WTC11 (cell line): ENCODE measurements around the gene NUMA1. TPM values are rescaled to one million over a fixed set of nuclear protein-coding genes. Genes with fewer than 3 reads are reported as not detected.

Source experiments
- ATAC-seq: fragments of 200-7000 bp; cut with Tn5 transposase; 2 replicates; pipeline ENCODE4 v1.10.0; 2021; ENCODE audit warnings: mild to moderate bottlenecking, moderate library complexity
- CTCF ChIA-PET: fragments of 300-600 bp; sonication (Branson Sonifier 250); formaldehyde crosslinking; loops from one replicate; lab custom pipeline; 2021; ENCODE audit warnings: antibody characterized with exemption; lab: Charles Lee
- POLR2A ChIA-PET: fragments of 350-600 bp; sonication (Branson Sonifier 250); formaldehyde crosslinking; loops from one replicate; lab custom pipeline; 2021; ENCODE audit warnings: antibody characterized with exemption; lab: Charles Lee
- DNase-seq: peaks from one replicate; pipeline ENCODE4 v3.0.0; 2021; ENCODE audit warnings: low spot score
- H3K27ac Mint-ChIP-seq: 2 replicates; pipeline ENCODE4 v1.8.0; 2021; ENCODE audit warnings: mixed read lengths
- H3K27me3 Mint-ChIP-seq: 2 replicates; pipeline ENCODE4 v1.8.0; 2021; ENCODE audit warnings: low read depth, mild to moderate bottlenecking, moderate library complexity, mixed read lengths
- H3K36me3 Mint-ChIP-seq: 2 replicates; pipeline ENCODE4 v1.8.0; 2021; ENCODE audit warnings: mixed read lengths
- H3K4me1 Mint-ChIP-seq: 2 replicates; pipeline ENCODE4 v1.8.0; 2022; ENCODE audit warnings: mixed read lengths
- H3K4me3 Mint-ChIP-seq: 2 replicates; pipeline ENCODE4 v1.8.0; 2021; ENCODE audit warnings: mild to moderate bottlenecking, moderate library complexity, mixed read lengths
- H3K9me3 Mint-ChIP-seq: 2 replicates; pipeline ENCODE4 v1.8.0; 2021; ENCODE audit warnings: mixed read lengths
- ATF2 ChIP-seq: sonication (generic); formaldehyde crosslinking; IDR thresholded peaks from 2 replicates; pipeline ENCODE4 v1.8.1; 2022; ENCODE audit warnings: low read depth, missing genetic modification reagents, borderline replicate concordance
- CDX4 ChIP-seq: fragments of 250-450 bp; sonication (Bioruptor Pico); IDR thresholded peaks from 2 replicates; pipeline ENCODE4 v1.9.0; 2021; ENCODE audit warnings: moderate library complexity, mild to moderate bottlenecking, inconsistent platforms, borderline replicate concordance
- NFYB ChIP-seq: sonication (generic); formaldehyde crosslinking; conservative IDR thresholded peaks from 2 replicates; pipeline ENCODE4 v1.8.0; 2022; ENCODE audit warnings: low read depth, missing genetic modification reagents
- RORB ChIP-seq: fragments of 250-450 bp; sonication (Bioruptor Pico); IDR thresholded peaks from 2 replicates; pipeline ENCODE4 v1.9.0; 2021; ENCODE audit warnings: mild to moderate bottlenecking
- SOX15 ChIP-seq: fragments of 250-450 bp; sonication (Bioruptor Pico); IDR thresholded peaks from 2 replicates; pipeline ENCODE4 v1.9.0; 2021; ENCODE audit warnings: mild to moderate bottlenecking
- ZBTB21 ChIP-seq: sonication (generic); formaldehyde crosslinking; IDR thresholded peaks from 2 replicates; pipeline ENCODE4 v1.8.1; 2023; ENCODE audit warnings: mild to moderate bottlenecking, missing genetic modification reagents, borderline replicate concordance
- total RNA-seq: library from RNA; stranded (reverse); gene quantifications from 3 replicates; pipeline ENCODE4 v1.2.3, GENCODE V29; 2021
- TF ChIP-seq, protein P1 (sequence below): fragments of 250-450 bp; sonication (Bioruptor Pico); conservative IDR thresholded peaks from 2 replicates; pipeline ENCODE4 v1.9.0; 2021; ENCODE audit warnings: mild to moderate bottlenecking
- TF ChIP-seq, protein P2 (sequence below): sonication (generic); formaldehyde crosslinking; conservative IDR thresholded peaks from 2 replicates; pipeline ENCODE4 v1.8.1; 2023; ENCODE audit warnings: mild to moderate bottlenecking, low read depth, missing genetic modification reagents, moderate library complexity
- TF ChIP-seq, protein P3 (sequence below): fragments of 250-450 bp; sonication (Bioruptor Pico); IDR thresholded peaks from 2 replicates; pipeline ENCODE4 v1.9.0; 2021; ENCODE audit warnings: mild to moderate bottlenecking, borderline replicate concordance
- TF ChIP-seq, protein P4 (sequence below): fragments of 250-450 bp; sonication (Bioruptor Pico); IDR thresholded peaks from 2 replicates; pipeline ENCODE4 v1.9.0; 2021; ENCODE audit warnings: mild to moderate bottlenecking

The NUMA1 gene
- total RNA-seq, 1 experiment from 2014 or later = 147 TPM

DNA sequence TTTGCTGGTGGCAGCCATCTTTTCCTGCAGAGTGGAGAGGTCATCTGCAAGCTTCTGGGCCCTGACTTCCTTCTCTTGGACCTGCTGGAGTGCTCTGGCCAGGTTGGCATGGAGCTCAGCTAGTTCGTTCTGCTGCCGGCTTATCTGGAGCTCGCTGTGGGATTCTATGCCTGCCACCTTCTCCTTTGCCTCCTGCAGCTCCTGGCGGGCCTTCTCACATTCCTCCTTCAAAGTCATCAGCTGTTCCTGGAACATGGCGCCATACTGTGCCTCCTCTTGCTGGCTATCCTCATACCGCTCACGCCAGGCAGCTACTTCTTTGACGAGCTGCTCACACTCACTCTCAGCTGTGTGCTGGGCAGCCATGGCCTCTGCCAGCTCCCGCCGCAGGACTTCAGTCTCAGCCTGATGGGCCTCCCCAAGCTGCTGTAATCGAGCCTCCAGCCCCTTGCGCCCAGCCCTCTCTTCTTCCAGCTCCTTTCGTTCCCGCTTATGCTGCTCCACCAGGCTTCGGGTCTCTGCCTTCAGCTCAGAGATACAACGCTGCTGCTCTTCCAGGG is 65.5 kb downstream of the NUMA1 start:
- ChIA-PET POLR2A (interaction anchor here (0.8 kb wide), 1 partner anchor 15 kb away, joined by 3 read pairs; no protein-coding TSS in a partner anchor), CTCF (interaction anchor here (1.2 to 3.6 kb wide), 7 partner anchors 8 to 76 kb away, joined by 3 to 47 read pairs (median 8); no protein-coding TSS in a partner anchor)
- Mint-ChIP-seq H3K27me3 (no peaks in the 10 kb centered on the region), H3K9me3 (no peaks in the 10 kb centered on the region), H3K4me1 (no peaks in the 10 kb centered on the region), H3K36me3 (peaks cover 66% of the 10 kb centered on the region), H3K27ac (no peak overlapping the region; the same call in 1 of the 2 replicates), H3K4me3 (no peak overlapping the region)
- TF ChIP-seq CDX4 (CRISPR knock-in tag) (no peak), SOX15 (CRISPR knock-in tag) (no peak), ATF2 (CRISPR knock-in tag) (no peak), RORB (CRISPR knock-in tag) (no peak), NFYB (CRISPR knock-in tag) (no peak), ZBTB21 (CRISPR knock-in tag) (no peak)
- TF ChIP-seq, protein P1, sequence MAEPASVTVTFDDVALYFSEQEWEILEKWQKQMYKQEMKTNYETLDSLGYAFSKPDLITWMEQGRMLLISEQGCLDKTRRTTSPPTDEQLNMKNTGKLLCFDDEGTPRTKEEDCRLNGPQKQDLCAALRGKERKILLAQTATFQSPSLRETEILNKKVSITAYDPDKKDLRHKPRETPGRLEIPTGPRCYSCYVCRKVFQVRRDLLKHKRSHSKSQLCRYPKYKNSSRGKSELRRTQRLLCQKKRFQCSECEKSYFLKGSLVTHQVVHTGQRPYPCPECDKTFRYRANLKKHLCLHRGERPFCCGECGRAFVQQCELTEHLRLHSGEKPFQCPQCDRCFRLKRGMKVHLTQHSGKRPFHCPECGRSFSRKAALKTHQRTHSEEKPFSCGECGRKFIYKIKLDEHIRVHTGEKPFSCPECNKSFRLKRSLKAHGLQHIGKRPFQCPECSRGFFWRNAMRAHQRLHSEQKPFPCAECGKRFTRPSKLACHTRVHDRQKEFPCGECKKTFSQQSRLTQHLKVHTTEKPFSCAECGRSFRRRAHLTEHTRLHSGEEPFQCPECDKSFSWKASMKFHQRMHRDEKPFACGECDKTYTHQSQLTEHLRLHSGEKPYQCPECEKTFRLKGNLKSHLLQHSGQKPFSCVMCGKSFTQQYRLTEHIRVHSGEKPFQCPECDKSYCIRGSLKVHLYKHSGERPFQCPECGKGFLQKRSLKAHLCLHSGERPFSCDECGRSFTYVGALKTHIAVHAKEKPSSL (CRISPR knock-in tag) = no peak
- TF ChIP-seq, protein P2, sequence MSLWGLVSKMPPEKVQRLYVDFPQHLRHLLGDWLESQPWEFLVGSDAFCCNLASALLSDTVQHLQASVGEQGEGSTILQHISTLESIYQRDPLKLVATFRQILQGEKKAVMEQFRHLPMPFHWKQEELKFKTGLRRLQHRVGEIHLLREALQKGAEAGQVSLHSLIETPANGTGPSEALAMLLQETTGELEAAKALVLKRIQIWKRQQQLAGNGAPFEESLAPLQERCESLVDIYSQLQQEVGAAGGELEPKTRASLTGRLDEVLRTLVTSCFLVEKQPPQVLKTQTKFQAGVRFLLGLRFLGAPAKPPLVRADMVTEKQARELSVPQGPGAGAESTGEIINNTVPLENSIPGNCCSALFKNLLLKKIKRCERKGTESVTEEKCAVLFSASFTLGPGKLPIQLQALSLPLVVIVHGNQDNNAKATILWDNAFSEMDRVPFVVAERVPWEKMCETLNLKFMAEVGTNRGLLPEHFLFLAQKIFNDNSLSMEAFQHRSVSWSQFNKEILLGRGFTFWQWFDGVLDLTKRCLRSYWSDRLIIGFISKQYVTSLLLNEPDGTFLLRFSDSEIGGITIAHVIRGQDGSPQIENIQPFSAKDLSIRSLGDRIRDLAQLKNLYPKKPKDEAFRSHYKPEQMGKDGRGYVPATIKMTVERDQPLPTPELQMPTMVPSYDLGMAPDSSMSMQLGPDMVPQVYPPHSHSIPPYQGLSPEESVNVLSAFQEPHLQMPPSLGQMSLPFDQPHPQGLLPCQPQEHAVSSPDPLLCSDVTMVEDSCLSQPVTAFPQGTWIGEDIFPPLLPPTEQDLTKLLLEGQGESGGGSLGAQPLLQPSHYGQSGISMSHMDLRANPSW (CRISPR knock-in tag) = no peak
- TF ChIP-seq, protein P3, sequence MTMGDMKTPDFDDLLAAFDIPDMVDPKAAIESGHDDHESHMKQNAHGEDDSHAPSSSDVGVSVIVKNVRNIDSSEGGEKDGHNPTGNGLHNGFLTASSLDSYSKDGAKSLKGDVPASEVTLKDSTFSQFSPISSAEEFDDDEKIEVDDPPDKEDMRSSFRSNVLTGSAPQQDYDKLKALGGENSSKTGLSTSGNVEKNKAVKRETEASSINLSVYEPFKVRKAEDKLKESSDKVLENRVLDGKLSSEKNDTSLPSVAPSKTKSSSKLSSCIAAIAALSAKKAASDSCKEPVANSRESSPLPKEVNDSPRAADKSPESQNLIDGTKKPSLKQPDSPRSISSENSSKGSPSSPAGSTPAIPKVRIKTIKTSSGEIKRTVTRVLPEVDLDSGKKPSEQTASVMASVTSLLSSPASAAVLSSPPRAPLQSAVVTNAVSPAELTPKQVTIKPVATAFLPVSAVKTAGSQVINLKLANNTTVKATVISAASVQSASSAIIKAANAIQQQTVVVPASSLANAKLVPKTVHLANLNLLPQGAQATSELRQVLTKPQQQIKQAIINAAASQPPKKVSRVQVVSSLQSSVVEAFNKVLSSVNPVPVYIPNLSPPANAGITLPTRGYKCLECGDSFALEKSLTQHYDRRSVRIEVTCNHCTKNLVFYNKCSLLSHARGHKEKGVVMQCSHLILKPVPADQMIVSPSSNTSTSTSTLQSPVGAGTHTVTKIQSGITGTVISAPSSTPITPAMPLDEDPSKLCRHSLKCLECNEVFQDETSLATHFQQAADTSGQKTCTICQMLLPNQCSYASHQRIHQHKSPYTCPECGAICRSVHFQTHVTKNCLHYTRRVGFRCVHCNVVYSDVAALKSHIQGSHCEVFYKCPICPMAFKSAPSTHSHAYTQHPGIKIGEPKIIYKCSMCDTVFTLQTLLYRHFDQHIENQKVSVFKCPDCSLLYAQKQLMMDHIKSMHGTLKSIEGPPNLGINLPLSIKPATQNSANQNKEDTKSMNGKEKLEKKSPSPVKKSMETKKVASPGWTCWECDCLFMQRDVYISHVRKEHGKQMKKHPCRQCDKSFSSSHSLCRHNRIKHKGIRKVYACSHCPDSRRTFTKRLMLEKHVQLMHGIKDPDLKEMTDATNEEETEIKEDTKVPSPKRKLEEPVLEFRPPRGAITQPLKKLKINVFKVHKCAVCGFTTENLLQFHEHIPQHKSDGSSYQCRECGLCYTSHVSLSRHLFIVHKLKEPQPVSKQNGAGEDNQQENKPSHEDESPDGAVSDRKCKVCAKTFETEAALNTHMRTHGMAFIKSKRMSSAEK = no peak
- TF ChIP-seq, protein P4, sequence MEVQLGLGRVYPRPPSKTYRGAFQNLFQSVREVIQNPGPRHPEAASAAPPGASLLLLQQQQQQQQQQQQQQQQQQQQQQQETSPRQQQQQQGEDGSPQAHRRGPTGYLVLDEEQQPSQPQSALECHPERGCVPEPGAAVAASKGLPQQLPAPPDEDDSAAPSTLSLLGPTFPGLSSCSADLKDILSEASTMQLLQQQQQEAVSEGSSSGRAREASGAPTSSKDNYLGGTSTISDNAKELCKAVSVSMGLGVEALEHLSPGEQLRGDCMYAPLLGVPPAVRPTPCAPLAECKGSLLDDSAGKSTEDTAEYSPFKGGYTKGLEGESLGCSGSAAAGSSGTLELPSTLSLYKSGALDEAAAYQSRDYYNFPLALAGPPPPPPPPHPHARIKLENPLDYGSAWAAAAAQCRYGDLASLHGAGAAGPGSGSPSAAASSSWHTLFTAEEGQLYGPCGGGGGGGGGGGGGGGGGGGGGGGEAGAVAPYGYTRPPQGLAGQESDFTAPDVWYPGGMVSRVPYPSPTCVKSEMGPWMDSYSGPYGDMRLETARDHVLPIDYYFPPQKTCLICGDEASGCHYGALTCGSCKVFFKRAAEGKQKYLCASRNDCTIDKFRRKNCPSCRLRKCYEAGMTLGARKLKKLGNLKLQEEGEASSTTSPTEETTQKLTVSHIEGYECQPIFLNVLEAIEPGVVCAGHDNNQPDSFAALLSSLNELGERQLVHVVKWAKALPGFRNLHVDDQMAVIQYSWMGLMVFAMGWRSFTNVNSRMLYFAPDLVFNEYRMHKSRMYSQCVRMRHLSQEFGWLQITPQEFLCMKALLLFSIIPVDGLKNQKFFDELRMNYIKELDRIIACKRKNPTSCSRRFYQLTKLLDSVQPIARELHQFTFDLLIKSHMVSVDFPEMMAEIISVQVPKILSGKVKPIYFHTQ (CRISPR knock-in tag) = no peak
- ATAC-seq (no peak), DNase-seq (no peak)
